ENCODE data around the gene PHOX2A. TPM values are rescaled to one million over a fixed set of nuclear protein-coding genes. Genes with fewer than 3 reads are reported as not detected.

The PHOX2A gene
- total and polyA plus RNA-seq, 8 donors: 0.35 to 0.61 TPM; not detected in 6

- no peak for TF ChIP-seq CTCF (IDR thresholded peaks at IDR 0.05)
- DNase-seq: no peak
- H3K4me3 ChIP-seq: no peak overlapping the region
- no peak for ATAC-seq
- H3K9me3 ChIP-seq: no peaks in the 10 kb centered on the region
- H3K4me1 ChIP-seq: no peaks in the 10 kb centered on the region
- FAIRE-seq: no peak
- no peaks in the 10 kb centered on the region for H3K27me3 ChIP-seq
- no peaks in the 10 kb centered on the region for H3K36me3 ChIP-seq
- no peak overlapping the region for H3K27ac ChIP-seq
- intact Hi-C loops (cut with DNase I): no loop called here
- WGBS, 2 donors: 39 to 44% methylated on average over 5 of the region's 5 CpGs
Observed at GRCh38 chr11:72260574-72260973, 16.6 kb upstream of the PHOX2A start.

- Histone ChIP-seq H3K36me3 (no peaks in the 10 kb centered on the region), H3K27me3 (no peaks in the 10 kb centered on the region), H3K4me3 (no peak overlapping the region), H3K9me3 (no peaks in the 10 kb centered on the region), H3K27ac (no peak overlapping the region), H3K4me1 (no peaks in the 10 kb centered on the region)
- ATAC-seq: peak; percentile 48 to 78 (median 59)
- FAIRE-seq: no peak
- TF ChIP-seq CTCF (IDR thresholded peaks at IDR 0.05): no peak
- no peak for DNase-seq
- 56 to 78% methylated on average over 2 of the region's 2 CpGs for WGBS, 2 donors
- intact Hi-C loops (cut with DNase I): no loop called here
Observed at GRCh38 chr11:72259490-72259889, 15.5 kb upstream of the PHOX2A start.

DNA sequence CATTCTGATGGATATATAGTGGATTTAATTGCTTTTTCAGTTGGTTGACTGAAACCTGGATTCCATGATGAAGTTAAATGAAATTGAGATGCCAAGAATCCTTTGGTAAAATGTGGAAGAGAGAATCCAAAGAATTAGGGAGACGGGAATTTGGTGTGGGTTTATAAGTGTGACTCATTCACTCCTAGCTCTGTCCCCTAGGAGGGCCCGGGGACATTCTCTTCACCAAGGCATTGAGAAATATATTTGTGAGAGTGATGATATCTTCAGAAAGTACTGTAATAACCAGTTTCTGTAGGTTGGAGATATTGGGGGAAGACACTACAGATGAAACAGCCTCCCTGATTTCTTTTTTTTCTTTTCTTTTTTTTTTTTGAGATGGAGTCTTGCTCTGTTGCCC is 13.6 kb upstream of the PHOX2A start:
- WGBS, 2 donors: 89 to 92% methylated on average over 2 of the region's 2 CpGs
- Histone ChIP-seq H3K27ac (no peak overlapping the region), H3K4me3 (no peak overlapping the region), H3K27me3 (no peaks in the 10 kb centered on the region), H3K9me3 (no peaks in the 10 kb centered on the region), H3K4me1 (no peaks in the 10 kb centered on the region), H3K36me3 (no peaks in the 10 kb centered on the region)
- intact Hi-C loops (cut with DNase I): no loop called here
- ATAC-seq (no peak), FAIRE-seq (no peak), DNase-seq (no peak)
- no peak for TF ChIP-seq CTCF (IDR thresholded peaks at IDR 0.05)

DNA sequence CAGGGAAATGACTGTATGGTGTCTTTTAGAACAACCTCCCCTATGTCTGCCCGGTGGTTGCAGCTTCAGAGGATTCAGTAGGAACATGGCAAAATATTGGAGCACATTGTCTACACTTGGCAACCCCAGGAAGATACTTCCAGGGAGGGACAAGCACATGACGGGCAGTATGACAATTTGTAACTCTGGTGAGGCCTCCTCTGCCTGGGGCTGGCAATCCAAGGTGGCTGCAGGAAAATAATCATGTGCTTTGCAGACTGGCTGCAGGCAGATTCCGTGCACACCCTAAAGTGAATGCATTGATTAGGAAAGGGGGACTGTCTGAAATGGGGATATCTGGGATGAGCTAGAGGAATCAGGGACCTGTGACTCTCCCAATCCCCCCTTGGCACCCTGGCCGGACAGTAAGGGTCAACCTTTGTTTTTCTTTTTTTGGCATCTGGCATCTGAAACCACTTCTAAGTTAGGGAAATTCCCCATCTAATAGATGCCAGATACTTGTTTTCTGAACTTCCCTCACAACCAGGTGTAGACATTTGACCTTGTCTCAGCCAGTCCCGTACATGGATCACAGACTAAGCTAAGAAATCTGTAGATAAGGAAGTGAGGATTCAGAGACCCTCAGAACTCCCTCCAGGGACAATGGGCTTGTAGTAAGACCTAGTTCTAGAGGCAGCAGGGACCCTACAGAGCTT is 10.5 kb upstream of the PHOX2A start:
- 66 to 77% methylated on average over 5 of the region's 5 CpGs for WGBS, 2 donors

More for the DNA sequence above, 10.5 kb upstream of the PHOX2A start:
- ATAC-seq: no peak
- no peak for TF ChIP-seq CTCF (IDR thresholded peaks at IDR 0.05)
- no peaks in the 10 kb centered on the region for H3K4me1 ChIP-seq
- FAIRE-seq: no peak
- intact Hi-C loops (cut with DNase I): no loop called here
- no peaks in the 10 kb centered on the region for H3K9me3 ChIP-seq
- DNase-seq: no peak
- no peak overlapping the region for H3K4me3 ChIP-seq
- H3K27ac ChIP-seq: no peak overlapping the region
- H3K27me3 ChIP-seq: no peaks in the 10 kb centered on the region
- no peaks in the 10 kb centered on the region for H3K36me3 ChIP-seq

All from pancreas (tissue), 10 donors.